GM12878 (cell line): ENCODE measurements around the gene PPM1J.

Source experiments
- BCL3 ChIP-seq: IDR thresholded peaks from 2 replicates; pipeline ENCODE4 v1.6.1; 2011; ENCODE audit warnings: borderline replicate concordance, low read depth, mild to moderate bottlenecking, moderate library complexity, low read length; ENCODE audit not compliant: insufficient read depth, poor library complexity, severe bottlenecking
- CTCF ChIP-seq, 3 experiments: IDR thresholded peaks in 2 of 3; conservative IDR thresholded peaks in 1 of 3; 2 replicates each; pipeline ENCODE4 v1.5.1; 2011; ENCODE audit warnings: low read depth in 3 of 3, low read length in 3 of 3, mild to moderate bottlenecking in 3 of 3, control low read depth in 2 of 3, moderate library complexity in 2 of 3, inconsistent platforms in 1 of 3, mixed read lengths in 1 of 3; ENCODE audit not compliant: control insufficient read depth in 2 of 3, insufficient read depth in 1 of 3; ENCODE audit errors: extremely low read depth in 1 of 3
- POLR2AphosphoS5 ChIP-seq: IDR thresholded peaks from 2 replicates; pipeline ENCODE4 v1.6.1; 2011; ENCODE audit warnings: mild to moderate bottlenecking, low read length, inconsistent platforms
- SUZ12 ChIP-seq: fragments of 200-600 bp; sonication (generic); IDR thresholded peaks from one replicate; pipeline ENCODE4 v1.6.1; 2018; ENCODE audit warnings: antibody characterized with exemption, mild to moderate bottlenecking; ENCODE audit not compliant: unreplicated experiment

DNA sequence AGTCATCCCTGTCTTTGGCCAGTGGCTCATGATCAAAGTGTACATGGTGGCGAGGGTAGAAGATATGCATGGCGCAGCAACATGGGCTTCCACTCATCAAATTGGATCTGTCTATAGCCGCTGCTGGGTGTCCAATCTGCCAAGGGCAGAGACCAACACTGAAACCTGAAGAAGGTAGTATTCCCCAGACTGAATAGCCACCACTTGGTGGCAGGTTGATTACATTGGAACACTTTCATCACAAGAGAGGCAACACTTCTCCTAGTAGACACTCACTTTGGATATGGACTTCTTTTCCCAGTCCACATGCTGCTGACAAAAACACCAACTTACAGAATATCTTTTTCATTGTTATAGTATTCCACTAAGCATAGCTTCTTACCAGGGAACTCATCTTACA, 22.4 kb upstream of the PPM1J start:
- TF ChIP-seq CTCF (IDR thresholded peaks at IDR 0.05 in 2 of 3, conservative IDR thresholded peaks at IDR 0.05 in 1 of 3; ENCODE audit: control insufficient read depth in 2 of 3, extremely low read depth in 1 of 3, insufficient read depth in 1 of 3, low read depth in 3 of 3, low read length in 3 of 3) (peak in 1 of 3 experiments; percentile 9; a peak in 2 of 6 replicates), SUZ12 (no peak), POLR2AphosphoS5 (no peak), BCL3 (no peak)
